Uterus (tissue), 4 donors: Measurements from ENCODE around the gene TLL1. TPM values are rescaled to one million over a fixed set of nuclear protein-coding genes. Genes with fewer than 3 reads are reported as not detected.

ENCODE experiments used
- DNase-seq, 2 donors: peaks; one replicate each; pipeline ENCODE4 v3.0.0-alpha.2; 2019 to 2020
- H3K27ac ChIP-seq, 2 donors: fragments of 200-600 bp; sonication (generic); 1 replicate in 1 of 2; 2 replicates in 1 of 2; pipeline ENCODE4 v1.5.1; 2016 to 2018
- H3K27me3 ChIP-seq, 2 donors: fragments of 200-600 bp; sonication (generic); one replicate each; pipeline ENCODE4 v1.5.1; 2018 to 2019; ENCODE audit warnings: control low read depth in 1 of 2
- H3K36me3 ChIP-seq, 2 donors: fragments of 200-600 bp; sonication (generic); one replicate each; pipeline ENCODE4 v1.5.1; 2019; ENCODE audit warnings: control low read depth in 1 of 2
- H3K4me1 ChIP-seq, 2 donors: fragments of 200-600 bp; sonication (generic); one replicate each; pipeline ENCODE4 v1.5.1; 2018 to 2019; ENCODE audit warnings: control low read depth in 1 of 2
- H3K4me3 ChIP-seq, 2 donors: fragments of 200-600 bp; sonication (generic); 1 replicate in 1 of 2; 2 replicates in 1 of 2; pipeline ENCODE4 v1.5.1; 2018 to 2019; ENCODE audit warnings: mild to moderate bottlenecking in 1 of 2
- H3K9me3 ChIP-seq, 2 donors: fragments of 200-600 bp; sonication (generic); one replicate each; pipeline ENCODE4 v1.5.1; 2019; ENCODE audit warnings: control low read depth in 1 of 2
- POLR2A ChIP-seq, 2 donors: fragments of 450-650 bp; IDR thresholded peaks; one replicate each; pipeline ENCODE4 v1.6.1; 2016; ENCODE audit warnings: antibody characterized with exemption in 2 of 2, mild to moderate bottlenecking in 1 of 2, moderate library complexity in 1 of 2
- intact Hi-C: fragments of 100-400 bp; cut with DNase I; formaldehyde crosslinking; loops from one replicate; pipeline ENCODE4 v1.15.1; 2023; ENCODE audit warnings: low total_unique reads
- total RNA-seq, 4 donors: library from RNA; depleted of rRNA in 3 of 4; stranded (reverse); fragments of >200 nt in 3 of 4; gene quantifications; one replicate each; pipeline versions ENCODE4 v1.1.0 to v1.2.4, GENCODE V29; 2014 to 2023
- TF ChIP-seq, protein P1 (sequence below), 4 experiments: fragments of 200-600 bp in 2 of 4; fragments of 450-650 bp in 2 of 4; sonication (generic) in 2 of 4; IDR thresholded peaks; one replicate each; pipeline ENCODE4 v1.5.1; 2016 to 2019; ENCODE audit warnings: antibody characterized with exemption in 4 of 4, mild to moderate bottlenecking in 2 of 4, moderate library complexity in 1 of 4
- donor health status: DM: yes; HTN: yes; CAD: no.

The TLL1 gene
- total RNA-seq, 4 donors from 2014 or later, result 9.7 to 16.6 (median 13.8) TPM

DNA sequence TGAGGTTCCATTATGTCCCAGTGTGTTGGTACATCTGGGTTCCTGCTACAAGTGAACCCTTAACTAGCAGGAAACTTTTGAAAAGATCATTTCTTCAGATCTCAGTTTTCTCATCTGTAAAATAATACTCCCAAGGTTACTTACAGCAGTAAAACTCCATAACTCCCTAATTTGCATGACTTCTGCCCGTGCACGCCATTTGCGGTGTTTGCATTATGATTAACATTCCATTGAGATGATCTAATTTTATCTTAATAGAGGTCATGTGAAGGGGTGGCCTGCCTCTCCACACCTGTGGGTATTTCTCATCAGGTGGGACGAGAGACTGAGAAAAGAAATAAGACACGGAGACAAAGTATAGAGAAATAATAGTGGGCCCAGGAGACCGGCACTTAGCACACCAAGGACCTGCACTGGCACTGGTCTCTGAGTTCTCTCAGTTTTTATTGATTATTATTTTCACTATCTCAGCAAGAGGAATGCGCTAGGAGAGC is 219.8 kb downstream of the TLL1 start:
- TF ChIP-seq POLR2A (IDR thresholded peaks at IDR 0.05), result no peak
- TF ChIP-seq, protein P1, sequence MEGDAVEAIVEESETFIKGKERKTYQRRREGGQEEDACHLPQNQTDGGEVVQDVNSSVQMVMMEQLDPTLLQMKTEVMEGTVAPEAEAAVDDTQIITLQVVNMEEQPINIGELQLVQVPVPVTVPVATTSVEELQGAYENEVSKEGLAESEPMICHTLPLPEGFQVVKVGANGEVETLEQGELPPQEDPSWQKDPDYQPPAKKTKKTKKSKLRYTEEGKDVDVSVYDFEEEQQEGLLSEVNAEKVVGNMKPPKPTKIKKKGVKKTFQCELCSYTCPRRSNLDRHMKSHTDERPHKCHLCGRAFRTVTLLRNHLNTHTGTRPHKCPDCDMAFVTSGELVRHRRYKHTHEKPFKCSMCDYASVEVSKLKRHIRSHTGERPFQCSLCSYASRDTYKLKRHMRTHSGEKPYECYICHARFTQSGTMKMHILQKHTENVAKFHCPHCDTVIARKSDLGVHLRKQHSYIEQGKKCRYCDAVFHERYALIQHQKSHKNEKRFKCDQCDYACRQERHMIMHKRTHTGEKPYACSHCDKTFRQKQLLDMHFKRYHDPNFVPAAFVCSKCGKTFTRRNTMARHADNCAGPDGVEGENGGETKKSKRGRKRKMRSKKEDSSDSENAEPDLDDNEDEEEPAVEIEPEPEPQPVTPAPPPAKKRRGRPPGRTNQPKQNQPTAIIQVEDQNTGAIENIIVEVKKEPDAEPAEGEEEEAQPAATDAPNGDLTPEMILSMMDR (IDR thresholded peaks at IDR 0.05), result no peak
- Histone ChIP-seq H3K4me3 (no peak overlapping the region), H3K27me3 (no peaks in the 10 kb centered on the region), H3K9me3 (no peaks in the 10 kb centered on the region), H3K27ac (no peak overlapping the region), H3K4me1 (no peaks in the 10 kb centered on the region), H3K36me3 (no peaks in the 10 kb centered on the region)
- no peak for DNase-seq
- intact Hi-C loops, result loop anchor here (5.0 kb wide), 1 partner anchor 556 kb away; no protein-coding TSS in a partner anchor

DNA sequence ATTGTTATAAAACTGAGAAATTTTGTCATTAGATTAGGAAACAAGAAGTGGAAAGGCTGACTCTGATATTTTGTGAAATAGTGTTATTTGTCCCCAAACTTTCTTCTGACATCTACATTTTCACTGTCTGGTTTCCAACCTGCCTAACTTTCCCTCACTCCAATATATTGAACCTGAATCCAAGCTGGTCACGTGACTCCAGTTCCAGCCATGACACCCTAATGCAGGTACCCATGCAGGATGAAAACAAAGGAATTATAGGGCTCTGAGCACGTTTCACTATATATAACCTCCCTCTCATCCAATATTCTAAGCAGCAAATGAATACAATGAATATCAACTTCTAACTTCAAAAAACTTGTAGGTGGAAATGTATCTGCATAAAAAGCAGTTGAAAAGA is 231.6 kb downstream of the TLL1 start:
- no peak for DNase-seq
- no peaks in the 10 kb centered on the region for H3K27me3 ChIP-seq
- H3K4me3 ChIP-seq, result no peak overlapping the region
- H3K4me1 ChIP-seq, result no peaks in the 10 kb centered on the region
- no peak for TF ChIP-seq POLR2A (IDR thresholded peaks at IDR 0.05)
- TF ChIP-seq, protein P1 (IDR thresholded peaks at IDR 0.05), result no peak
- H3K27ac ChIP-seq, result no peak overlapping the region
- H3K36me3 ChIP-seq, result no peaks in the 10 kb centered on the region
- intact Hi-C loops, result no loop called here
- H3K9me3 ChIP-seq, result peaks cover 0 to 3% of the 10 kb centered on the region in 2 donors

DNA sequence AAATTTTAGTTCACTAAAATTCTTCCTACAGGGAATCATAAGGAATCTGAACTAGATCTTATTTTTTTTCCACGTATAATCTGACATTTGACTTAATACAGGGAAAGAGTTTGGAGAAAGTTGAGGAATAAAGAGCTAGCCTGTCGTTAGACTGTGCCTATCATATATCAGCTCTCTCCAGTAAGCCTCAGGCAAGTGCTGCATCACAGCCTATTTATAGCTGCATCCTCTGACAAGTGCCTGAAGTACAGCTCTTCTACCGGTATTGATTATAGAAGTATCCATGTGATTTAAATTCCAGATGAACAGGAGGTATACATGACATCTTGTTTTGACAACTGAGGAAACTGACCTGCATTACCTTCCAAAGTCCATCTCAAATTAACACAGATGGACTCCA is 248.9 kb downstream of the TLL1 start:
- Histone ChIP-seq H3K9me3 (no peaks in the 10 kb centered on the region), H3K36me3 (no peaks in the 10 kb centered on the region), H3K4me1 (no peaks in the 10 kb centered on the region), H3K27ac (no peak overlapping the region), H3K4me3 (no peak overlapping the region), H3K27me3 (no peaks in the 10 kb centered on the region)
- no peak for TF ChIP-seq POLR2A (IDR thresholded peaks at IDR 0.05)
- TF ChIP-seq, protein P1 (IDR thresholded peaks at IDR 0.05), result no peak
- intact Hi-C loops, result no loop called here
- no peak for DNase-seq

DNA sequence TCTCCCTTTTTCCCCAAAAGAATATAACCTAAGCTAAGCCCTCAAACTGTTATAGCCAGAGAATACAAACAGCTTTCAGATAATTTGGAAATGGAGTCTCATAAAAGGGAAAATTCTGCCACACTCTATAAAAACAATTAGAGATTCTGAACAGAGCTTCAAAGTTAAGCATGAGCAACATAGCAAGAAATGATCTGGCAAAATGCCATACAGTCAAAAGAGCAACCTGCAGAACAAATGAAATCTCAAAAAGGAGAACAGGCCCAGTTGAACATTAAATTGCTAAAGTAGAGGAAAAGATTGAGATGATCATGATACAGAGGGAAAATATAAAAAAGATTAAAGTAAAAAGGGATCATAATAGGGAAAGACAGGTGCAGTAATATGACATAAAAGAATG is 250.5 kb downstream of the TLL1 start:
- H3K27ac ChIP-seq, result no peak overlapping the region
- H3K4me3 ChIP-seq, result no peak overlapping the region
- no peaks in the 10 kb centered on the region for H3K27me3 ChIP-seq
- H3K9me3 ChIP-seq, result no peaks in the 10 kb centered on the region
- H3K4me1 ChIP-seq, result no peaks in the 10 kb centered on the region
- DNase-seq, result no peak
- intact Hi-C loops, result no loop called here
- TF ChIP-seq, protein P1 (IDR thresholded peaks at IDR 0.05), result no peak
- no peak for TF ChIP-seq POLR2A (IDR thresholded peaks at IDR 0.05)
- H3K36me3 ChIP-seq, result no peaks in the 10 kb centered on the region

DNA sequence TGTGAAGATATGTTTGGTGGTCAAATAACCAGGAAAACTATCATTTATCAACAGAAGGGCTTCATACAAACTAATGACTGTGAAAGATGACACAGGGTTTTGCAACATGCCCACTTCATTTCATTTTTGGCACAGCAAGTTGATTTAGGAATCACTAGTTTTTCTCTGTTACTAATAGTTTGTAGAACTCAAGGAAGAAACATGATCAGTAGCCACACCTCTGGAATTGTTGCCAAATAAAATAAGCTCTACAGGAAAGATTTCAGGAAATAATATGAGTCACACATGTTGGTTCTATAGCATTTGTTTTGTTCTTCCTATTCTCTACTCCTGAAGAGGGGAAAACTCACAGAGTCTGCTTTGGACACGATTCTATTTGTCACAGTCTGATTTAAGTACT is 255.4 kb downstream of the TLL1 start:
- Histone ChIP-seq H3K4me3 (no peak overlapping the region), H3K36me3 (no peaks in the 10 kb centered on the region), H3K27me3 (no peaks in the 10 kb centered on the region), H3K4me1 (no peaks in the 10 kb centered on the region), H3K9me3 (no peaks in the 10 kb centered on the region), H3K27ac (no peak overlapping the region)
- no peak for TF ChIP-seq POLR2A (IDR thresholded peaks at IDR 0.05)
- TF ChIP-seq, protein P1 (IDR thresholded peaks at IDR 0.05), result no peak
- DNase-seq, result no peak
- intact Hi-C loops, result no loop called here
